Measurements from ENCODE around the gene DNAI7. TPM values are rescaled to one million over a fixed set of nuclear protein-coding genes. Genes with fewer than 3 reads are reported as not detected.
A peak's percentile ranks its signal among the peaks of the same experiment; 100 is the strongest.

The DNAI7 gene
- total RNA-seq, 1 experiment from 2014 or later, result 0.52 TPM

GRCh38 chr12:25202137-25202536 is 7.2 kb upstream of the DNAI7 start:
- no peaks in the 10 kb centered on the region for H3K9me2 ChIP-seq (ENCODE audit: insufficient read depth)

DNA sequence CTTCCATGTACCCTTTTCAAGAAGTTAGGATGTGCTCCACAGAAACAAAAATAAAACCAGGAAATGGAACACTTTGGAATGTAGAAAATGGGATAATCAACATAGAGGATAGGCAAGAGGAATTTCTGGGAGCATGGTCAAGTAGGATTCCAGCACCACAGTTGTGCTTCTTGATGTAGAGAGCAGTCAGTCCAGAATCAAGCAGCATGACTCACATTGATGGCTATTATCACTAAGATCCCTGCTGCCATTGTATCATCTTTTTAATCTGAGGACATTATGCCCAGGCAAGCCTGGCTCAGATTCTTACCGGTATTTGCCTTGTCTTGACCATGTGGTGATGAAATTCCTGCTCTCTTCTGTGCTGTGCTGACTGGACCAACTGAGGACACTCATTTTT is 5.7 kb upstream of the DNAI7 start:
- H3K9ac ChIP-seq (ENCODE audit: low read length), result no peak overlapping the region
- H3K4me1 ChIP-seq (ENCODE audit: control insufficient read depth in 1 of 2, insufficient read depth in 2 of 2, low read length in 2 of 2), result peaks cover 3 to 5% of the 10 kb centered on the region in 2 experiments; a peak in 2 of 4 replicates
- no peaks in the 10 kb centered on the region for H4K20me1 ChIP-seq (ENCODE audit: insufficient read depth)
- DNase-seq (ENCODE audit: low read depth, low spot score), result no peak
- CTCF ChIA-PET, result no interaction called here
- no peak overlapping the region for H3K4me2 ChIP-seq (ENCODE audit: low read length)
- TF ChIP-seq TCF7L2 (IDR thresholded peaks at IDR 0.05; ENCODE audit: borderline replicate concordance, extremely low read depth, insufficient read depth, insufficient read length), result no peak
- H3K36me3 ChIP-seq (ENCODE audit: control insufficient read depth in 1 of 2, insufficient read depth in 2 of 2, low read length in 2 of 2), result no peaks in the 10 kb centered on the region
- H3K4me3 ChIP-seq (replicated peaks in 1 of 2; ENCODE audit: low read depth in 1 of 2, low read length in 2 of 2), result no peak overlapping the region
- no peaks in the 10 kb centered on the region for H3K27me3 ChIP-seq (ENCODE audit: insufficient read depth, low read length)
- TSS peak; percentile 13 for BruUV-seq (replicated peaks)
- RAD21 ChIA-PET (ENCODE audit: low non-redundant PET in 1 of 2, low total read pairs in 2 of 2, uncharacterized antibody in 2 of 2, unreplicated experiment in 2 of 2), result no interaction called here
- no peaks in the 10 kb centered on the region for H3K9me2 ChIP-seq (ENCODE audit: insufficient read depth)
- no peak overlapping the region for H2AFZ ChIP-seq (ENCODE audit: low read depth, low read length, poor library complexity, severe bottlenecking)
- no peak overlapping the region for H3K27ac ChIP-seq (ENCODE audit: low read depth, low read length)
- H3K79me2 ChIP-seq (ENCODE audit: insufficient read depth, low read length), result no peaks in the 10 kb centered on the region
- no peaks in the 10 kb centered on the region for H3K9me3 ChIP-seq (ENCODE audit: control insufficient read depth in 1 of 2, insufficient read depth in 1 of 2, low read depth in 1 of 2, low read length in 2 of 2)
- ATAC-seq, result no peak
- POLR2A ChIA-PET, result no interaction called here
- intact Hi-C loops (cut with micrococcal nuclease), result no loop called here

More at GRCh38 chr12:25202137-25202536, 7.2 kb upstream of the DNAI7 start:
- no peak for DNase-seq (ENCODE audit: low read depth, low spot score)
- Histone ChIP-seq H2AFZ (ENCODE audit: low read depth, low read length, poor library complexity, severe bottlenecking) (no peak overlapping the region), H4K20me1 (ENCODE audit: insufficient read depth) (no peaks in the 10 kb centered on the region), H3K9me3 (ENCODE audit: control insufficient read depth in 1 of 2, insufficient read depth in 1 of 2, low read depth in 1 of 2, low read length in 2 of 2) (no peaks in the 10 kb centered on the region), H3K4me2 (ENCODE audit: low read length) (no peak overlapping the region), H3K27ac (ENCODE audit: low read depth, low read length) (no peak overlapping the region), H3K4me1 (ENCODE audit: control insufficient read depth in 1 of 2, insufficient read depth in 2 of 2, low read length in 2 of 2) (no peaks in the 10 kb centered on the region), H3K9ac (ENCODE audit: low read length) (no peak overlapping the region), H3K36me3 (ENCODE audit: control insufficient read depth in 1 of 2, insufficient read depth in 2 of 2, low read length in 2 of 2) (peaks cover 3 to 4% of the 10 kb centered on the region in 2 experiments; a peak in 1 of 4 replicates), H3K27me3 (ENCODE audit: insufficient read depth, low read length) (no peaks in the 10 kb centered on the region), H3K79me2 (ENCODE audit: insufficient read depth, low read length) (no peaks in the 10 kb centered on the region), H3K4me3 (replicated peaks in 1 of 2; ENCODE audit: low read depth in 1 of 2, low read length in 2 of 2) (no peak overlapping the region)
- intact Hi-C loops (cut with micrococcal nuclease), result no loop called here
- no TSS peak for BruUV-seq (replicated peaks)
- TF ChIP-seq CBX3 (IDR thresholded peaks at IDR 0.05; ENCODE audit: low read depth), result no peak
- ChIA-PET POLR2A (no interaction called here), RAD21 (ENCODE audit: low non-redundant PET in 1 of 2, low total read pairs in 2 of 2, uncharacterized antibody in 2 of 2, unreplicated experiment in 2 of 2) (no interaction called here), CTCF (no interaction called here)
- no peak for ATAC-seq

DNA sequence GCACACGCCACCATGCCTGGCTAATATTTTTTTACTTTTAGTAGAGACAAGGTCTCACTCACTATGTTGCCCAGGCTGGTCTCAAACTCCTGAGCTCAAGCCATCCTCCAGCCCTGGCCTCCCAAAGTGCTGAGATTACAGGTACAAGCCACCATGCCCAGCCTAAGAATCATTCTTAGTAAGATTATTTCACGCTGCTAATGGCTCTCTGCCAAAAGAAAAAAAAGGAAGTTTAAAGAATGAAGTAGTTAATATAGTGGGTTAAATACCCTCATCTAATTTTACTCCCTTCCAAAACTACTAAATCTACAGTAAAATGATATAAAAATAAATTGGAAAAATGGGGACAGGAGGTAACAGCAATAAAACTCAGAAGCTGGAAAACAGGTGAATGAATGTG is 2.6 kb upstream of the DNAI7 start:
- Histone ChIP-seq H3K4me3 (replicated peaks in 1 of 2; ENCODE audit: low read depth in 1 of 2, low read length in 2 of 2) (no peak overlapping the region), H3K27me3 (ENCODE audit: insufficient read depth, low read length) (no peaks in the 10 kb centered on the region), H4K20me1 (ENCODE audit: insufficient read depth) (no peaks in the 10 kb centered on the region), H3K4me1 (ENCODE audit: control insufficient read depth in 1 of 2, insufficient read depth in 2 of 2, low read length in 2 of 2) (peaks cover 3 to 14% of the 10 kb centered on the region in 2 experiments; a peak in 2 of 4 replicates), H3K9me3 (ENCODE audit: control insufficient read depth in 1 of 2, insufficient read depth in 1 of 2, low read depth in 1 of 2, low read length in 2 of 2) (no peaks in the 10 kb centered on the region), H3K27ac (ENCODE audit: low read depth, low read length) (no peak overlapping the region), H3K36me3 (ENCODE audit: control insufficient read depth in 1 of 2, insufficient read depth in 2 of 2, low read length in 2 of 2) (no peaks in the 10 kb centered on the region), H3K9me2 (ENCODE audit: insufficient read depth) (no peaks in the 10 kb centered on the region), H3K79me2 (ENCODE audit: insufficient read depth, low read length) (no peaks in the 10 kb centered on the region), H3K4me2 (ENCODE audit: low read length) (no peak overlapping the region), H3K9ac (ENCODE audit: low read length) (no peak overlapping the region), H2AFZ (ENCODE audit: low read depth, low read length, poor library complexity, severe bottlenecking) (no peak overlapping the region)
- BruUV-seq (replicated peaks), result no TSS peak
- no peak for DNase-seq (ENCODE audit: low read depth, low spot score)
- POLR2A ChIA-PET, result no interaction called here
- no peak for ATAC-seq
- intact Hi-C loops (cut with micrococcal nuclease), result no loop called here
- no peak for TF ChIP-seq CBX3 (IDR thresholded peaks at IDR 0.05; ENCODE audit: low read depth)
- no peak for TF ChIP-seq SIN3A (IDR thresholded peaks at IDR 0.05; ENCODE audit: low read depth)
- TF ChIP-seq ELF1 (IDR thresholded peaks at IDR 0.05; ENCODE audit: borderline replicate concordance, low read depth), result no peak
- no peak for TF ChIP-seq TCF7L2 (IDR thresholded peaks at IDR 0.05; ENCODE audit: borderline replicate concordance, extremely low read depth, insufficient read depth, insufficient read length)
- TF ChIP-seq SP1 (IDR thresholded peaks at IDR 0.05; ENCODE audit: low read depth), result no peak
- TF ChIP-seq POLR2A (IDR thresholded peaks at IDR 0.05; ENCODE audit: borderline replicate concordance, extremely low read depth, insufficient read depth, insufficient read length), result no peak
- TF ChIP-seq EZH2phosphoT487 (IDR thresholded peaks at IDR 0.05; ENCODE audit: borderline replicate concordance), result no peak
- TF ChIP-seq CEBPB (IDR thresholded peaks at IDR 0.05; ENCODE audit: low read depth), result no peak
- no peak for TF ChIP-seq FOSL1 (IDR thresholded peaks at IDR 0.05; ENCODE audit: low read depth)
- TF ChIP-seq ZFX (IDR thresholded peaks at IDR 0.05), result no peak
- CTCF ChIA-PET, result interaction anchor here (1.1 kb wide), 1 partner anchor 190 kb away, joined by 3 read pairs; no protein-coding TSS in a partner anchor
- RAD21 ChIA-PET (ENCODE audit: low non-redundant PET in 1 of 2, low total read pairs in 2 of 2, uncharacterized antibody in 2 of 2, unreplicated experiment in 2 of 2), result no interaction called here

Measured in HCT116 (cell line).